Gastroesophageal sphincter (tissue), 4 donors: ENCODE measurements around the gene THAP2. TPM values are rescaled to one million over a fixed set of nuclear protein-coding genes. Genes with fewer than 3 reads are reported as not detected.

Experiments
- ATAC-seq: fragments of 150-250 bp; one replicate; pipeline ENCODE4 v1.9.1; 2016; ENCODE audit warnings: mild to moderate bottlenecking, moderate library complexity
- H3K27ac ChIP-seq, 4 donors: fragments of 200-600 bp; sonication (generic) in 3 of 4; 1 replicate in 3 of 4; 2 replicates in 1 of 4; pipeline ENCODE4 v1.5.1; 2016 to 2019
- H3K27me3 ChIP-seq: fragments of 200-600 bp; sonication (generic); one replicate; pipeline ENCODE4 v1.5.1; 2019
- H3K36me3 ChIP-seq, 2 donors: fragments of 200-600 bp; sonication (generic); one replicate each; pipeline ENCODE4 v1.5.1; 2019; ENCODE audit warnings: control low read depth in 1 of 2
- H3K4me1 ChIP-seq, 3 donors: fragments of 200-600 bp; sonication (generic); 1 replicate in 2 of 3; 2 replicates in 1 of 3; pipeline ENCODE4 v1.5.1; 2016 to 2019; ENCODE audit warnings: control low read depth in 2 of 3
- H3K4me3 ChIP-seq, 2 donors: fragments of 200-600 bp; sonication (generic); one replicate each; pipeline ENCODE4 v1.5.1; 2019; ENCODE audit warnings: mild to moderate bottlenecking in 1 of 2, moderate library complexity in 1 of 2
- H3K9me3 ChIP-seq, 3 donors: fragments of 200-600 bp; sonication (generic); one replicate each; pipeline ENCODE4 v1.5.1; 2017 to 2019; ENCODE audit warnings: control low read depth in 2 of 3
- EP300 ChIP-seq: sonication (generic); formaldehyde crosslinking; IDR thresholded peaks from one replicate; pipeline ENCODE4 v1.6.1; 2017; ENCODE audit warnings: antibody characterized with exemption, mild to moderate bottlenecking
- POLR2A ChIP-seq, 2 donors: fragments of 450-650 bp; IDR thresholded peaks; one replicate each; pipeline ENCODE4 v1.6.1; 2017; ENCODE audit warnings: antibody characterized with exemption in 2 of 2, mild to moderate bottlenecking in 2 of 2, moderate library complexity in 1 of 2
- POLR2AphosphoS5 ChIP-seq: sonication (generic); formaldehyde crosslinking; IDR thresholded peaks from one replicate; pipeline ENCODE4 v1.6.1; 2017; ENCODE audit warnings: antibody characterized with exemption
- WGBS, 2 donors: methylation state at CpG; one replicate each; pipeline ENCODE4 v1.1.5; 2018; ENCODE audit warnings: low coverage in 1 of 2; 5-methylcytosine and 5-hydroxymethylcytosine counted together
- total RNA-seq, 4 donors: library from RNA; depleted of rRNA; stranded (reverse); fragments of >200 nt; gene quantifications; one replicate each; pipeline ENCODE4 v1.1.0, GENCODE V29; 2016
- TF ChIP-seq, protein P1 (sequence below), 4 experiments: fragments of 200-600 bp in 2 of 4; fragments of 450-650 bp in 2 of 4; sonication (generic) in 1 of 4; IDR thresholded peaks; one replicate each; pipeline ENCODE4 v1.5.1; 2017 to 2019; ENCODE audit warnings: antibody characterized with exemption in 4 of 4, mild to moderate bottlenecking in 2 of 4, moderate library complexity in 2 of 4

Gene THAP2
- total RNA-seq, 4 donors from 2014 or later, result 2.3 to 19.5 (median 6.1) TPM

DNA sequence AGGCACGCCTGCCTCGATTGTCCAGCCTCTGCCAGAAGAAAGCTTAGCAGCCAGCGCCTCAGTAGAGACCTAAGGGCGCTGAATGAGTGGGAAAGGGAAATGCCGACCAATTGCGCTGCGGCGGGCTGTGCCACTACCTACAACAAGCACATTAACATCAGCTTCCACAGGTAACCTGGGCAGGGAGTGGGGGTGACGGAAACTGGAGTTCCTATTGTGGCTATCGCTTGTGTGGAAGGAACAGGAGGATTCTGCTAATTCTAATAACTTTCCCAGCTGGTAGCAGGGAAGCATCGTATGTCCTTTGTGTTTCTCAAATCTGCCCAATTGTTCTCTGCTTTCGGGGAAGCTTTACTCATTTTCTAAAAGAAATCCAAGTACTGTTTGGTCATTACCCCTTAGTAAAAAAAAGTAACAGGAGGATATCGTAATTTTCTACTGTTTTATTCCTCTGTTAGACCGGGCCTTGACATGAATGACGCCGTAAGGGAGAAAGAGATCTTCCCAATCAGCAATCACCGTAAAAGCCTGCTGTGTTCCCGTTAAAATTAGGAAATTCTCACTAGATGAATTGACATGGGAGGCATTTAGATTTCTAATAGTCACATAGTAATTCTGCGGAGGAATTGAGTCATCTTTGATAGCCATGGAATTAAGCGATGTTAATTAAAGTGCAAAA, 449 bp downstream of the THAP2 start:
- 0 to 1% methylated on average over 13 of the region's 20 CpGs for WGBS, 2 donors

DNA sequence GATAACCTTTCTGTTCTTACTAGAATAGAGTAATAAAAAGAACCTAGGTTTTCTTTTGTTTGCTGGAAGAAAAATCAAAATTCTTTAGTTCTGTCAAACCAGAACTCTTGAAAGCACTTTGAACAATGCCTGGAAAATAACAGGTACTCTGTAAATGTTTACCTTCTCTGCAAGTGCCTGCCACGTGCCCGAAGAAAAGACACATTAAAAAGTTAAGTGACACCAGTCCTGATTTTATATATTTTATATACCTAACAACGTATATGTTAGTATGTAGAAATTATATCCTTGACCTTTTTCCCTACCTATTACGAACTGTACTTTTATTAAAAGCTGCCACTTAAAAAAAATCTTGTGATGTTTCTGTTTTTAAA, 976 bp downstream of the THAP2 start:
- Histone ChIP-seq H3K27ac (peak overlapping the region; percentile 91 to 98 (median 94)), H3K4me1 (peaks cover 0 to 42% (median 12%) of the 10 kb centered on the region in 3 donors), H3K27me3 (no peaks in the 10 kb centered on the region), H3K4me3 (peak overlapping the region; percentile 65 to 80), H3K36me3 (peaks cover 0 to 1% of the 10 kb centered on the region in 2 donors), H3K9me3 (no peaks in the 10 kb centered on the region)
- ATAC-seq, result no peak
- TF ChIP-seq, protein P1, sequence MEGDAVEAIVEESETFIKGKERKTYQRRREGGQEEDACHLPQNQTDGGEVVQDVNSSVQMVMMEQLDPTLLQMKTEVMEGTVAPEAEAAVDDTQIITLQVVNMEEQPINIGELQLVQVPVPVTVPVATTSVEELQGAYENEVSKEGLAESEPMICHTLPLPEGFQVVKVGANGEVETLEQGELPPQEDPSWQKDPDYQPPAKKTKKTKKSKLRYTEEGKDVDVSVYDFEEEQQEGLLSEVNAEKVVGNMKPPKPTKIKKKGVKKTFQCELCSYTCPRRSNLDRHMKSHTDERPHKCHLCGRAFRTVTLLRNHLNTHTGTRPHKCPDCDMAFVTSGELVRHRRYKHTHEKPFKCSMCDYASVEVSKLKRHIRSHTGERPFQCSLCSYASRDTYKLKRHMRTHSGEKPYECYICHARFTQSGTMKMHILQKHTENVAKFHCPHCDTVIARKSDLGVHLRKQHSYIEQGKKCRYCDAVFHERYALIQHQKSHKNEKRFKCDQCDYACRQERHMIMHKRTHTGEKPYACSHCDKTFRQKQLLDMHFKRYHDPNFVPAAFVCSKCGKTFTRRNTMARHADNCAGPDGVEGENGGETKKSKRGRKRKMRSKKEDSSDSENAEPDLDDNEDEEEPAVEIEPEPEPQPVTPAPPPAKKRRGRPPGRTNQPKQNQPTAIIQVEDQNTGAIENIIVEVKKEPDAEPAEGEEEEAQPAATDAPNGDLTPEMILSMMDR (IDR thresholded peaks at IDR 0.05), result no peak
- no peak for TF ChIP-seq EP300
- 8 to 12% methylated on average over 4 of the region's 4 CpGs for WGBS, 2 donors

More for the DNA sequence above, 449 bp downstream of the THAP2 start:
- no peaks in the 10 kb centered on the region for H3K9me3 ChIP-seq
- H3K4me1 ChIP-seq, result peaks cover 0 to 47% (median 12%) of the 10 kb centered on the region in 3 donors
- H3K27ac ChIP-seq, result peak overlapping the region; percentile 91 to 98 (median 94)
- H3K27me3 ChIP-seq, result no peaks in the 10 kb centered on the region
- no peak for TF ChIP-seq POLR2AphosphoS5
- no peak for TF ChIP-seq POLR2A (IDR thresholded peaks at IDR 0.05)
- no peak for TF ChIP-seq EP300
- TF ChIP-seq, protein P1 (IDR thresholded peaks at IDR 0.05), result no peak
- peaks cover 0 to 7% of the 10 kb centered on the region in 2 donors for H3K36me3 ChIP-seq
- ATAC-seq, result no peak
- peak overlapping the region; percentile 65 to 80 for H3K4me3 ChIP-seq

DNA sequence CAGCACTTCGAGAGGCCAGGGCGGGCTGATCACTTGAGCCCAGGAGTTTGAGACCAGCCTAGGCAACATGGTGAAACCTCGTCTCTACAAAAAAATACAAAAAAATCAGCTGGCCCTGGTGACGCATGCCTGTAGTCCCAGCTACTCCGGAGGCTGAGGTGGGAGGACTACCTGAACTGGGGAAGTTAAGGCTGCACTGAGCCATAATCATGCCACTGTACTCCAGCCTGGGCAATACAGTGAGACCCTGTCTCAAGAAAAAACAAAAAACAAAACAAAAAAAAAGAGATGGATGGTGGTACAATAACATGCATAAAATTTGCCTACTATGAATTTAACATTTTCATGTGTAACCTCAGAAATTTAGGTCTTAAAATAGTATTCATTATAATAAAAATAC, 2.2 kb downstream of the THAP2 start:
- Histone ChIP-seq H3K27ac (no peak overlapping the region), H3K27me3 (no peaks in the 10 kb centered on the region), H3K4me3 (no peak overlapping the region), H3K36me3 (no peaks in the 10 kb centered on the region), H3K4me1 (peaks cover 0 to 31% (median 7%) of the 10 kb centered on the region in 3 donors), H3K9me3 (no peaks in the 10 kb centered on the region)
- TF ChIP-seq EP300 (no peak), POLR2AphosphoS5 (no peak), POLR2A (IDR thresholded peaks at IDR 0.05) (no peak)
- TF ChIP-seq, protein P1 (IDR thresholded peaks at IDR 0.05), result no peak
- WGBS, 2 donors, result 89 to 95% methylated on average over 5 of the region's 5 CpGs
- no peak for ATAC-seq

DNA sequence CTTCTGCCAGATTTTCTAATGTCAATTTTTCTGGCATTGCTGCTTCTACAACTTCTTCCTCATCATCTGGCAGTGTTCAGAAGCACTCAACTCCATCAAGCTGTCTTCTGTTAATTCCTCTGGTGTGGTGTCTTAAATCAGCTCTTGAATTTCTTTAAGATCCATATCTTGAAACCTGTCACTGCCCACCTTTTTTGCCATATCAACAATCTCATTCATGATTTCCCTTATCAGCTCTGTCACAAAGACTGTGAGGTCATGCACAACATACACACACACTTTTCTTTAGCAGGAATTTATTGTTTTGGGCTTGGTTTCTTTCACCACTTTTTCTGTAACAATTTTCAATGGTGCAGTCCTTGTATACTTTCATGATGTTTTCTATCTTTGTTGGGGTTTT, 7.2 kb downstream of the THAP2 start:
- ATAC-seq, result no peak

GRCh38 chr12:71671816-71672215, 7.7 kb downstream of the THAP2 start:
- ATAC-seq, result no peak
- Histone ChIP-seq H3K36me3 (no peaks in the 10 kb centered on the region), H3K27ac (no peak overlapping the region), H3K4me1 (no peaks in the 10 kb centered on the region), H3K27me3 (no peaks in the 10 kb centered on the region), H3K4me3 (no peak overlapping the region), H3K9me3 (no peaks in the 10 kb centered on the region)
- TF ChIP-seq POLR2AphosphoS5, result no peak
- WGBS, 2 donors, result 92 to 100% methylated on average over 1 of the region's 1 CpG

More for the DNA sequence above, 7.2 kb downstream of the THAP2 start:
- no peaks in the 10 kb centered on the region for H3K9me3 ChIP-seq
- no peak for TF ChIP-seq POLR2AphosphoS5
- no peak overlapping the region for H3K4me3 ChIP-seq
- peaks cover 0 to under 1% (median 0%) of the 10 kb centered on the region in 3 donors for H3K4me1 ChIP-seq
- H3K27ac ChIP-seq, result no peak overlapping the region
- H3K36me3 ChIP-seq, result no peaks in the 10 kb centered on the region
- no peaks in the 10 kb centered on the region for H3K27me3 ChIP-seq

DNA sequence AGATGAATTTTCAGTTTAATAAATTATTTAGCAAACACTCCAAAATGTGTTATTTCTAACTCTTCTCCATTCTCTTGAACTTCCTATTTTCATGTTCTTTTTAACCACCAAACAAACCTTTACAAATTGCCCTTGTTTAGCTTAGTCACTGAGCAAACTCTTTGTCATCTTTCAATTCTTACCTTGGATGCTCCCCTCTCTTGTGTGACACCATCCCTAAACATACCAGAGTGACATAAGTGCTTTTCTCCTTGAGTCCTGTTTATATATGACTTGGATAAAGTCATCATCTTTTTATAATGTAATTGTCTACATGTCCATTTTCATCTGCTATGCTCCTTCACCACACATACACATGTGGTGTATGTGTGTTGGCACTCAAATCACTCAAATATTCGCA, 18.4 kb downstream of the THAP2 start:
- Histone ChIP-seq H3K4me3 (no peak overlapping the region), H3K4me1 (peaks cover 0 to 15% (median 7%) of the 10 kb centered on the region in 3 donors), H3K36me3 (no peaks in the 10 kb centered on the region), H3K27me3 (no peaks in the 10 kb centered on the region), H3K27ac (no peak overlapping the region), H3K9me3 (no peaks in the 10 kb centered on the region)
- no peak for ATAC-seq
- WGBS, 2 donors, result 100% methylated on average over 1 of the region's 1 CpG
- TF ChIP-seq, protein P1 (IDR thresholded peaks at IDR 0.05), result no peak
- TF ChIP-seq EP300 (no peak), POLR2A (IDR thresholded peaks at IDR 0.05) (no peak), POLR2AphosphoS5 (no peak)
